Measurements from ENCODE around the gene GRM3. TPM values are rescaled to one million over a fixed set of nuclear protein-coding genes. Genes with fewer than 3 reads are reported as not detected.
A peak's percentile ranks its signal among the peaks of the same experiment; 100 is the strongest.
"Not testable (repeated sequence)": the region's sequence is repeated elsewhere in the genome, so short reads cannot be mapped to it uniquely, and the experiment has no call there.

Gene GRM3
- total RNA-seq, 2 experiments from 2014 or later = not detected

GRCh38 chr7:86600506-86601290 lies 43.0 kb upstream of the GRM3 start:
- no TSS peak for BruUV-seq (replicated peaks)
- ChIA-PET CTCF (ENCODE audit: unreplicated experiment) (interaction anchor here (0.7 kb wide), 1 partner anchor 105 kb away, joined by 3 read pairs; no protein-coding TSS in a partner anchor), POLR2A (interaction anchor here (0.5 to 1.1 kb wide), 3 partner anchors 59 to 724 kb away, joined by 3 to 4 read pairs (median 3); no protein-coding TSS in a partner anchor)
- H3K36me3 ChIP-seq (ENCODE audit: insufficient read depth, low read length) = no peaks in the 10 kb centered on the region
- no peak overlapping the region for H3K27ac ChIP-seq (ENCODE audit: low read depth, low read length, poor library complexity, severe bottlenecking)
- intact Hi-C loops (cut with micrococcal nuclease; ENCODE audit: unreplicated experiment) = no loop called here
- no peaks in the 10 kb centered on the region for H3K79me2 ChIP-seq (ENCODE audit: insufficient read depth, low read depth, low read length)
- DNase-seq (ENCODE audit: low spot score) = no peak
- no peak overlapping the region for H3K4me3 ChIP-seq (ENCODE audit: low read depth, low read length, poor library complexity, severe bottlenecking)
- H4K20me1 ChIP-seq (ENCODE audit: insufficient read depth, low read length) = no peaks in the 10 kb centered on the region
- no peak overlapping the region for H3K4me2 ChIP-seq (ENCODE audit: low read length)
- no peak overlapping the region for H2AFZ ChIP-seq (ENCODE audit: low read length)
- TF ChIP-seq EZH2phosphoT487 (IDR thresholded peaks at IDR 0.05; ENCODE audit: borderline replicate concordance, low read depth, low read length) (no peak), CTCF (conservative IDR thresholded peaks at IDR 0.05; ENCODE audit: low read length) (no peak)
- H3K4me1 ChIP-seq (ENCODE audit: insufficient read depth, low read length, poor library complexity, severe bottlenecking) = no peaks in the 10 kb centered on the region
- no peaks in the 10 kb centered on the region for H3K9me3 ChIP-seq (ENCODE audit: low read length)
- H3K9me2 ChIP-seq (ENCODE audit: insufficient read depth, low read length) = no peaks in the 10 kb centered on the region

- H3K27ac ChIP-seq (ENCODE audit: low read depth, low read length, poor library complexity, severe bottlenecking); H3K79me2 ChIP-seq (ENCODE audit: insufficient read depth, low read depth, low read length); BruUV-seq (replicated peaks); H3K9me3 ChIP-seq (ENCODE audit: low read length); H3K4me1 ChIP-seq (ENCODE audit: insufficient read depth, low read length, poor library complexity, severe bottlenecking); H3K36me3 ChIP-seq (ENCODE audit: insufficient read depth, low read length); POLR2A ChIA-PET; CTCF ChIA-PET (ENCODE audit: unreplicated experiment); H2AFZ ChIP-seq (ENCODE audit: low read length); H4K20me1 ChIP-seq (ENCODE audit: insufficient read depth, low read length); H3K9me2 ChIP-seq (ENCODE audit: insufficient read depth, low read length); H3K4me3 ChIP-seq (ENCODE audit: low read depth, low read length, poor library complexity, severe bottlenecking); H3K4me2 ChIP-seq (ENCODE audit: low read length): not testable (repeated sequence)
- intact Hi-C loops (cut with micrococcal nuclease; ENCODE audit: unreplicated experiment) = loop anchor here (10.0 kb wide), 2 partner anchors 289 to 721 kb away; no protein-coding TSS in a partner anchor
- TF ChIP-seq CTCF (conservative IDR thresholded peaks at IDR 0.05; ENCODE audit: low read length) = peak; percentile 55
- DNase-seq (ENCODE audit: low spot score) = peak; percentile 12
Observed at GRCh38 chr7:86615711-86616110, 28.0 kb upstream of the GRM3 start.

Data from OCI-LY7 (cell line).